Mucosa of descending colon (tissue), 3 donors: Measurements from ENCODE around the gene CAMSAP2. TPM values are rescaled to one million over a fixed set of nuclear protein-coding genes. Genes with fewer than 3 reads are reported as not detected.

Experiments used
- ATAC-seq: fragments of 200-7000 bp; cut with Tn5 transposase; one replicate; pipeline ENCODE4 v1.9.1; 2020; ENCODE audit warnings: mild to moderate bottlenecking, moderate library complexity
- DNase-seq, 3 donors: peaks; one replicate each; pipeline ENCODE4 v3.0.0-alpha.2; 2020
- H3K36me3 ChIP-seq: fragments of 200-600 bp; one replicate; pipeline ENCODE4 v1.8.0; 2021; ENCODE audit warnings: low read depth, mild to moderate bottlenecking
- H3K4me1 ChIP-seq: fragments of 200-600 bp; one replicate; pipeline ENCODE4 v1.8.0; 2021; ENCODE audit warnings: low read depth, mild to moderate bottlenecking
- H3K4me3 ChIP-seq: fragments of 200-600 bp; one replicate; pipeline ENCODE4 v1.8.0; 2021; ENCODE audit warnings: mild to moderate bottlenecking
- H3K9me3 ChIP-seq: fragments of 200-600 bp; one replicate; pipeline ENCODE4 v1.8.0; 2021; ENCODE audit warnings: mild to moderate bottlenecking
- intact Hi-C, 2 donors: fragments of 100-400 bp; cut with DNase I in 1 of 2; cut with micrococcal nuclease in 1 of 2; formaldehyde crosslinking; loops; one replicate each; pipeline versions ENCODE4 v1.11.0 to v1.11.1; 2022; cut with DNase I, micrococcal nuclease
- total RNA-seq, 3 donors: library from RNA; stranded (reverse); fragmentation: NEBNext Ultra II Directional in 2 of 3; extraction: Animal tissue kit (Norgen Biotek cat#: 25700) in 2 of 3; gene quantifications; one replicate each; pipeline versions ENCODE4 v1.2.1 to v1.2.4, GENCODE V29; 2021 to 2023
- TF ChIP-seq, protein P1 (sequence below): fragments of 200-600 bp; IDR thresholded peaks from one replicate; pipeline ENCODE4 v1.8.0; 2022; ENCODE audit warnings: antibody characterized with exemption, mild to moderate bottlenecking
- donor health status: DM: no; HTN: no; CAD: no; lungs with moderate emphysema.
- donor health status: DM: no; HTN: no; CAD: no.
- donor health status: DM: no; HTN: yes; CAD: no.

CAMSAP2 gene
- total RNA-seq, 3 donors from 2014 or later: 5.0 to 34.0 (median 7.1) TPM

DNA sequence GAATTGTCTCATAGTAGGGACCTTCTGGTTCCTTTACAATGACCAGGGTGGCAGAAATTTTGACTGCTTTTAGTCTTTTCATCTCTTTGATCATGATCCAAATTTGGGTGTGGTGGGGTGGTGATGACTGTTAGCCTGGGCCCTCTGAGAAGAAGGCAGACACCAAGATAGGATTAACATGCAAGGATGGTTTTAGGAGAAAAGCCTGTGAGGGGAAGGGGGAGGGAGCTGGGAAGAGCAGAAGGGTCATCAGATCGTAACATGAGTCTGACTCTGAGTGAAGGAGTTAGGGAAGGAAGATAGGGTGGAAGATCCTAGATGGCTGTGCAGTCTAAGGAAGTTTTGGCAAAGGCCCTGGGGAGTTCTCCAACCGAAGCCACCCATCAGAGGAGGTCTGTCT is 28.5 kb upstream of the CAMSAP2 start:
- TF ChIP-seq, protein P1, sequence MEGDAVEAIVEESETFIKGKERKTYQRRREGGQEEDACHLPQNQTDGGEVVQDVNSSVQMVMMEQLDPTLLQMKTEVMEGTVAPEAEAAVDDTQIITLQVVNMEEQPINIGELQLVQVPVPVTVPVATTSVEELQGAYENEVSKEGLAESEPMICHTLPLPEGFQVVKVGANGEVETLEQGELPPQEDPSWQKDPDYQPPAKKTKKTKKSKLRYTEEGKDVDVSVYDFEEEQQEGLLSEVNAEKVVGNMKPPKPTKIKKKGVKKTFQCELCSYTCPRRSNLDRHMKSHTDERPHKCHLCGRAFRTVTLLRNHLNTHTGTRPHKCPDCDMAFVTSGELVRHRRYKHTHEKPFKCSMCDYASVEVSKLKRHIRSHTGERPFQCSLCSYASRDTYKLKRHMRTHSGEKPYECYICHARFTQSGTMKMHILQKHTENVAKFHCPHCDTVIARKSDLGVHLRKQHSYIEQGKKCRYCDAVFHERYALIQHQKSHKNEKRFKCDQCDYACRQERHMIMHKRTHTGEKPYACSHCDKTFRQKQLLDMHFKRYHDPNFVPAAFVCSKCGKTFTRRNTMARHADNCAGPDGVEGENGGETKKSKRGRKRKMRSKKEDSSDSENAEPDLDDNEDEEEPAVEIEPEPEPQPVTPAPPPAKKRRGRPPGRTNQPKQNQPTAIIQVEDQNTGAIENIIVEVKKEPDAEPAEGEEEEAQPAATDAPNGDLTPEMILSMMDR: no peak
- ATAC-seq: no peak
- intact Hi-C loops: no loop called here

DNA sequence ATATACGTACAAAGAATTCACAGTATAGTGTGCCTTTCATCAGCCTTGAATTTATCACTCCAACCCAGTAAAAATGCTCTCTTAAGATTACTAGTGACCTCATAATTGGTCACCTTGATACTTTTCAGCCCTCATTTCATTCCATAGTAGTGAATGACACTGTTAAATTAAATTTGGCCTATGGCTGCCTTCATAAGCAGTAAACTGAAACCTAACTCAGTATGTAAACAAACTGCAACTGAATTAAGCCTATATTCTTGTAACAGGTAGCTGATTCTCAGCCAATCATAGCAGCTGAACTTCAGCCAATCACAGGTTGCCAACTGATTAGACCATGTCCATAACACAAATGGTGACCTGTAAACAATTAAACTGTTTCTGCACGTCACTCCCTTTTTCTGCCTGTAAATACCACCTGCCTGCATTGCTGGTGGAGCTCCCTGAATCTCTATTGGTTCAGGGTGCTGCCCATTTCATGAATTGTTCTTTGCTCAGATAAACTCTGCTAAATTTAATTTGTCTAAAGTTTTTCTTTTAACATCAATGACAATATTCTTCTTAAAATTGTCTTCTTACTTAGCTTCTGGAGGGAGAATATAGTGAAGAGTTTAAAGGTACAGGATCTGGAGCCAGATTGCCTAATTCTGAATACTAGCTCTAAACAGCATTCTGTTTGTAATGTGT is 24.0 kb upstream of the CAMSAP2 start:
- Histone ChIP-seq H3K4me1 (no peaks in the 10 kb centered on the region), H3K4me3 (no peak overlapping the region), H3K9me3 (no peaks in the 10 kb centered on the region), H3K36me3 (no peaks in the 10 kb centered on the region)
- intact Hi-C loops: no loop called here
- DNase-seq: no peak
- ATAC-seq: peak; percentile 89
- TF ChIP-seq, protein P1: no peak

More for the DNA sequence above, 28.5 kb upstream of the CAMSAP2 start:
- Histone ChIP-seq H3K9me3 (no peaks in the 10 kb centered on the region), H3K36me3 (no peaks in the 10 kb centered on the region), H3K4me1 (no peaks in the 10 kb centered on the region), H3K4me3 (no peak overlapping the region)
- no peak for DNase-seq

DNA sequence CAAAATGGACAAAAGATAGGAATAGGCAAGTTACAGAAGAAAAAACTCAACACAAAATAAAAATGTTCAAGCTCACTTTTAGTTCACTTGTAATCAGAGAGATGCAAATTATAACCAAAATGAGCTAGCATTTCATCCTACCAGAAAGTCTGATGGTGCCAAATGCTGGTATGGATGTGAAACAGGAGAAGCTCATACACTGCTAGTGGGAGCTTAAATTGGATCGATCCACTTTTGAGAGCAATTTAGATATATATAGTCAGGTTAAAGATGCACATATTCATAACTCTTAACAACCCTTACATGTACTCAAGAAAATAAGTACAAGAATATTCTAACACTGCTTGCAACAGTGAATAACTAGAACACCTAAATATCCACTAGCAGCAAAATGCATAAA is 18.5 kb upstream of the CAMSAP2 start:
- ATAC-seq: no peak
- Histone ChIP-seq H3K4me1 (no peaks in the 10 kb centered on the region), H3K9me3 (no peaks in the 10 kb centered on the region), H3K4me3 (no peak overlapping the region), H3K36me3 (no peaks in the 10 kb centered on the region)
- no peak for DNase-seq
- TF ChIP-seq, protein P1: no peak
- intact Hi-C loops: no loop called here

DNA sequence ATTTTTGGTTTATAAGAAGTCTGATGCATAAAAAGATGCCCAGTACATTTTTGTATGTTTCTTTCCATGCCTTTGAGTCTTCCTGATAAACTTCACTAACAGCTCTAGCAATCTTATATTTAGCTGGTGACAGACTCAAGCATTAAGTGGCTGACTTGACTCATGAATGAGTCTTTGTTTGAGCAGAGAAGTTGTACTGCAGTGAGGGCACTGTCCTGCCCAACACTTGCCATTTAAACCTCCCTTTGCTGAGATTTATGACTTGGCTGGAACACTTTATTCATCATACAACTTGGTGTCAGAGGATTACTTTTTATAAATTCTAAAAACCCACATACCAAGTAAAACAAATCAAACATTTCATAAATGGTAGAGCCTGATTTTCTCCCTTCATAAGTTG is 14.6 kb upstream of the CAMSAP2 start:
- intact Hi-C loops: no loop called here
- H3K4me3 ChIP-seq: no peak overlapping the region
- TF ChIP-seq, protein P1: no peak
- no peak for ATAC-seq
- H3K36me3 ChIP-seq: no peaks in the 10 kb centered on the region
- no peaks in the 10 kb centered on the region for H3K4me1 ChIP-seq
- no peaks in the 10 kb centered on the region for H3K9me3 ChIP-seq
- DNase-seq: no peak

DNA sequence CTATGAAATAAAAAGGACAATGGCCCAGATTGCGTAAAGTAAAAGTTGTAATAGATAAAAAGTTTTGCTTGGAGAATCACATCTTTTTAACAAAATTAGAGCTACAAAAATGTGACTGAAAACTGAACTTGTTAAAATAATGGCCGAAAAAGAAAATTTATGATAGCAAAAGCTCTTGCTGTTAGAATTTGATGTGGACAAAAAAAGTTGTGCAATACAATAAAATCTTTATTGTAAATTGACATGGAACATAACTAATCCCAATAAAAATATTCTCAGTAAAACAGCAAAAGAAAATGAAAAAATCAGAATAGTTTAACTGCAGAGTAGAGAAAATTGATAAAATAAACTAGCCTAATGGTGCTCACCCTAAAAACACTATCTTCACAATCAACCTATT is 11.4 kb upstream of the CAMSAP2 start:
- Histone ChIP-seq H3K4me1 (no peaks in the 10 kb centered on the region), H3K9me3 (no peaks in the 10 kb centered on the region), H3K36me3 (no peaks in the 10 kb centered on the region), H3K4me3 (no peak overlapping the region)
- DNase-seq (no peak), ATAC-seq (no peak)
- TF ChIP-seq, protein P1: no peak
- intact Hi-C loops: no loop called here

DNA sequence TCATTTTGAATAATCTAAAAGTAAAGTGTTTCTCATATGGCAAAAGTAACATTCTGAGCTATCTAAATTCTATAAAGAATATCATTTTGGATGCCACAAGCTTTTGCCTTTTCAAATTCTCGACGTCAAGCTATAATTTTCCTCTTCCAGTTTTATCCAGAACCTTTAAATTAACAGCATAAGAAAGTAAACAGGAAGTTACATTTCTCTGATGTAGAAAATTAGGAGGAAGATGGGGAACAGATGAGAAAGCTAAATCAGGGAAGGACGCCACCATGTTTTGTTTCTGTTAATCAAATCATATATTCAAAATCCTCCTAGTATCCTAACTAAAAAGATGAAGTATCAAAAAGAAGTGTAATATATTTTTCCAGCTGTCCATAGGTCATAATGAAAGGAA is 8.8 kb upstream of the CAMSAP2 start:
- DNase-seq: no peak
- no peak for ATAC-seq

More for the DNA sequence above, 8.8 kb upstream of the CAMSAP2 start:
- intact Hi-C loops: no loop called here
- Histone ChIP-seq H3K36me3 (no peaks in the 10 kb centered on the region), H3K9me3 (no peaks in the 10 kb centered on the region), H3K4me3 (no peak overlapping the region), H3K4me1 (no peaks in the 10 kb centered on the region)
- TF ChIP-seq, protein P1: no peak
